Gastroesophageal sphincter (tissue), 3 donors: Measurements from ENCODE around the gene PAM16.

Source experiments
- POLR2A ChIP-seq, 2 donors: fragments of 450-650 bp; IDR thresholded peaks; one replicate each; pipeline ENCODE4 v1.6.1; 2017; ENCODE audit warnings: antibody characterized with exemption in 2 of 2, mild to moderate bottlenecking in 2 of 2, moderate library complexity in 1 of 2
- POLR2AphosphoS5 ChIP-seq: sonication (generic); formaldehyde crosslinking; IDR thresholded peaks from one replicate; pipeline ENCODE4 v1.6.1; 2017; ENCODE audit warnings: antibody characterized with exemption
- TF ChIP-seq, protein P1 (sequence below), 4 experiments: fragments of 200-600 bp in 2 of 4; fragments of 450-650 bp in 2 of 4; sonication (generic) in 1 of 4; IDR thresholded peaks; one replicate each; pipeline ENCODE4 v1.5.1; 2017 to 2019; ENCODE audit warnings: antibody characterized with exemption in 4 of 4, mild to moderate bottlenecking in 2 of 4, moderate library complexity in 2 of 4

DNA sequence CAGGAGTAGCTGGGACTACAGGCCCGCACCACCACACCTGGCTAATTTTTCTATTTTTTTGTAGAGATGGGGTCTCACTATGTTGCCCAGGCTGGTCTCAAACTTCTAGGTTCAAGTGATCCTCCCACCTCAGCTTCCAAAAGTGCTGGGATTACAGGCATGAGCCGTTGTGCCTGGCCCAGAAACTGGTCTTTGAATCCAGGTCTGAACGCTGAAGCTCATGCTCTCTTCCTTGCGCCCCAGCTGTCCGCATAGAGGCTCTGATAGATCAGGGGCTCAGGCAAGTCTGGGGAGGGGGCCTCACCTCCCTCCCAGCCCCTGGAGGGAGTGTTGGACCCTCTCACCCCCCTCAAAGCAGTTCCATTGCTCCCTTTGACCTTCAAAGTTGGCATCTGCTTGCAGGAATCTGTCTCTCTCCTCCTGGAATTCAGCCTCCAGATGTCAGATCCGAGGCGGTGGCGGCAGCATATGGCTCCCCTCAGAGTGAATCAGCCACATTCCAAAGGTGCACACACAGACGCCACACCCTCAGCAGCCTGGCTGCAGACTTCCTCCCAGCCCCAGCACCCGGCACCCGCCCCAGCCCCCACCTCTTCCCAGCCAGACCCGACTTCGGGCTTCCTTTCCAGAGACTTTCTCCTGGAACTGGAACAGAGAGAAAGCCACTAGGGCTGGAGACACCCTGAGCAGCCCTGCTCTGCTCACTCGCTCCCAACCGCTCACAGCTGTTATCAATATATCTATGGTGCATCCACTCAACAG is 52.2 kb downstream of the PAM16 start:
- TF ChIP-seq, protein P1, sequence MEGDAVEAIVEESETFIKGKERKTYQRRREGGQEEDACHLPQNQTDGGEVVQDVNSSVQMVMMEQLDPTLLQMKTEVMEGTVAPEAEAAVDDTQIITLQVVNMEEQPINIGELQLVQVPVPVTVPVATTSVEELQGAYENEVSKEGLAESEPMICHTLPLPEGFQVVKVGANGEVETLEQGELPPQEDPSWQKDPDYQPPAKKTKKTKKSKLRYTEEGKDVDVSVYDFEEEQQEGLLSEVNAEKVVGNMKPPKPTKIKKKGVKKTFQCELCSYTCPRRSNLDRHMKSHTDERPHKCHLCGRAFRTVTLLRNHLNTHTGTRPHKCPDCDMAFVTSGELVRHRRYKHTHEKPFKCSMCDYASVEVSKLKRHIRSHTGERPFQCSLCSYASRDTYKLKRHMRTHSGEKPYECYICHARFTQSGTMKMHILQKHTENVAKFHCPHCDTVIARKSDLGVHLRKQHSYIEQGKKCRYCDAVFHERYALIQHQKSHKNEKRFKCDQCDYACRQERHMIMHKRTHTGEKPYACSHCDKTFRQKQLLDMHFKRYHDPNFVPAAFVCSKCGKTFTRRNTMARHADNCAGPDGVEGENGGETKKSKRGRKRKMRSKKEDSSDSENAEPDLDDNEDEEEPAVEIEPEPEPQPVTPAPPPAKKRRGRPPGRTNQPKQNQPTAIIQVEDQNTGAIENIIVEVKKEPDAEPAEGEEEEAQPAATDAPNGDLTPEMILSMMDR (IDR thresholded peaks at IDR 0.05), result peak in 1 of 4 experiments; percentile 4
- peak; percentile 61 for TF ChIP-seq POLR2AphosphoS5
- no peak for TF ChIP-seq POLR2A (IDR thresholded peaks at IDR 0.05)
